Fibroblast of lung (primary cell): Measurements from ENCODE around the gene INTS1. TPM values are rescaled to one million over a fixed set of nuclear protein-coding genes. Genes with fewer than 3 reads are reported as not detected.

Experiments used
- DNase-seq, 2 donors: peaks; one replicate each; pipeline versions ENCODE4 v3.0.0 to v3.0.0-alpha.2; 2010; ENCODE audit warnings: low read depth in 2 of 2
- H2AFZ ChIP-seq: 2 replicates; pipeline ENCODE4 v1.5.1; 2012; ENCODE audit warnings: low read length, control low read depth, inconsistent platforms
- H3K27ac ChIP-seq: 2 replicates; pipeline ENCODE4 v1.5.1; 2011; ENCODE audit warnings: low read length, control low read depth; ENCODE audit not compliant: insufficient read depth
- H3K27me3 ChIP-seq: 2 replicates; pipeline ENCODE4 v1.5.1; 2011; ENCODE audit warnings: mild to moderate bottlenecking, low read length; ENCODE audit not compliant: control insufficient read depth, insufficient read depth
- H3K36me3 ChIP-seq: 2 replicates; pipeline ENCODE4 v1.5.1; 2011; ENCODE audit warnings: low read length; ENCODE audit not compliant: control insufficient read depth, insufficient read depth
- H3K4me1 ChIP-seq: 2 replicates; pipeline ENCODE4 v1.5.1; 2011; ENCODE audit warnings: low read length; ENCODE audit not compliant: control insufficient read depth, insufficient read depth; ENCODE audit errors: extremely low read depth
- H3K4me2 ChIP-seq: 2 replicates; pipeline ENCODE4 v1.5.1; 2011; ENCODE audit warnings: low read length, control low read depth; ENCODE audit not compliant: insufficient read depth; ENCODE audit errors: extremely low read depth
- H3K4me3 ChIP-seq, 4 experiments: fragments of 200-600 bp in 1 of 4; sonication (generic) in 1 of 4; replicated peaks in 1 of 4; 2 replicates each; pipeline ENCODE4 v1.5.1; 2011 to 2016; ENCODE audit warnings: low read length in 4 of 4, low read depth in 3 of 4, mild to moderate bottlenecking in 3 of 4, control low read depth in 2 of 4, inconsistent platforms in 1 of 4, mixed read lengths in 1 of 4; ENCODE audit not compliant: insufficient read depth in 1 of 4; ENCODE audit errors: control extremely low read depth in 1 of 4
- H3K79me2 ChIP-seq: 2 replicates; pipeline ENCODE4 v1.5.1; 2012; ENCODE audit warnings: mild to moderate bottlenecking, low read length, inconsistent platforms; ENCODE audit not compliant: control insufficient read depth, insufficient read depth
- H3K9ac ChIP-seq: 2 replicates; pipeline ENCODE4 v1.5.1; 2011; ENCODE audit warnings: mild to moderate bottlenecking, low read length, control low read depth; ENCODE audit not compliant: insufficient read depth
- H3K9me3 ChIP-seq: 2 replicates; pipeline ENCODE4 v1.5.1; 2012; ENCODE audit warnings: low read depth, low read length; ENCODE audit not compliant: control insufficient read depth, insufficient read depth
- H4K20me1 ChIP-seq: 2 replicates; pipeline ENCODE4 v1.5.1; 2011; ENCODE audit warnings: low read length; ENCODE audit not compliant: control insufficient read depth, insufficient read depth; ENCODE audit errors: extremely low read depth
- CTCF ChIP-seq, 2 donors: IDR thresholded peaks in 1 of 2; conservative IDR thresholded peaks in 1 of 2; 1 replicate in 1 of 2; 2 replicates in 1 of 2; pipeline ENCODE4 v1.5.1; 2011 to 2012; ENCODE audit warnings: low read length in 2 of 2, control low read depth in 1 of 2, inconsistent platforms in 1 of 2, low read depth in 1 of 2, mild to moderate bottlenecking in 1 of 2
- EZH2 ChIP-seq: IDR thresholded peaks from 2 replicates; pipeline ENCODE4 v1.5.1; 2012; ENCODE audit warnings: low read length, control low read depth, mild to moderate bottlenecking; ENCODE audit errors: missing control alignments
- polyA plus RNA-seq, 2 donors: library from polyadenylated mRNA; depleted of rRNA in 1 of 2; stranded (reverse) in 1 of 2; unstranded in 1 of 2; fragments of >200 nt; gene quantifications; 2 replicates each; pipeline ENCODE4 v1.2.1, GENCODE V29; 2011 to 2012; ENCODE audit warnings: missing spikeins in 1 of 2
- total RNA-seq: library from RNA; depleted of rRNA; stranded (reverse); fragments of >200 nt; gene quantifications from 2 replicates; pipeline ENCODE4 v1.2.1, GENCODE V29; 2014

The INTS1 gene
- total and polyA plus RNA-seq, 2 donors (not counting 1 experiment from before 2014, with no cell fraction given) = 7.1 to 35.5 TPM

GRCh38 chr7:1525409-1525808 is 21.2 kb upstream of the INTS1 start:
- Histone ChIP-seq H4K20me1 (no peaks in the 10 kb centered on the region), H3K27ac (no peak overlapping the region), H3K27me3 (peaks cover 16% of the 10 kb centered on the region), H3K9me3 (no peaks in the 10 kb centered on the region), H3K9ac (no peak overlapping the region), H3K4me3 (no peak overlapping the region), H2AFZ (no peak overlapping the region), H3K4me2 (no peak overlapping the region), H3K79me2 (no peaks in the 10 kb centered on the region), H3K36me3 (no peaks in the 10 kb centered on the region), H3K4me1 (no peaks in the 10 kb centered on the region)
- TF ChIP-seq CTCF (conservative IDR thresholded peaks at IDR 0.05 in 1 of 2, IDR thresholded peaks at IDR 0.05 in 1 of 2; ENCODE audit: low read depth in 1 of 2, low read length in 2 of 2) (no peak), EZH2 (no peak)
- DNase-seq = no peak

- no peaks in the 10 kb centered on the region for H4K20me1 ChIP-seq
- no peaks in the 10 kb centered on the region for H3K79me2 ChIP-seq
- TF ChIP-seq EZH2 = no peak
- no peak for TF ChIP-seq CTCF (conservative IDR thresholded peaks at IDR 0.05 in 1 of 2, IDR thresholded peaks at IDR 0.05 in 1 of 2; ENCODE audit: low read depth in 1 of 2, low read length in 2 of 2)
- H3K27ac ChIP-seq = no peak overlapping the region
- H3K36me3 ChIP-seq = no peaks in the 10 kb centered on the region
- no peaks in the 10 kb centered on the region for H3K9me3 ChIP-seq
- no peak overlapping the region for H3K9ac ChIP-seq
- H3K27me3 ChIP-seq = peaks cover 16% of the 10 kb centered on the region
- DNase-seq = no peak
- no peak overlapping the region for H2AFZ ChIP-seq
- H3K4me1 ChIP-seq = no peaks in the 10 kb centered on the region
- no peak overlapping the region for H3K4me2 ChIP-seq
- H3K4me3 ChIP-seq = no peak overlapping the region
Measured at GRCh38 chr7:1523844-1524243, 19.7 kb upstream of the INTS1 start.

GRCh38 chr7:1523208-1523607 is 19.0 kb upstream of the INTS1 start:
- no peaks in the 10 kb centered on the region for H4K20me1 ChIP-seq
- no peak overlapping the region for H3K4me3 ChIP-seq
- no peaks in the 10 kb centered on the region for H3K36me3 ChIP-seq
- DNase-seq = no peak
- no peak overlapping the region for H3K9ac ChIP-seq
- H3K4me2 ChIP-seq = no peak overlapping the region
- no peaks in the 10 kb centered on the region for H3K4me1 ChIP-seq
- H3K79me2 ChIP-seq = no peaks in the 10 kb centered on the region
- no peak overlapping the region for H2AFZ ChIP-seq
- H3K27ac ChIP-seq = no peak overlapping the region
- TF ChIP-seq CTCF (conservative IDR thresholded peaks at IDR 0.05 in 1 of 2, IDR thresholded peaks at IDR 0.05 in 1 of 2; ENCODE audit: low read depth in 1 of 2, low read length in 2 of 2) (no peak), EZH2 (no peak)
- peaks cover 16% of the 10 kb centered on the region for H3K27me3 ChIP-seq
- H3K9me3 ChIP-seq = no peaks in the 10 kb centered on the region
